ENCODE results near the gene TRIM66.
"Not testable (repeated sequence)": the region's sequence is repeated elsewhere in the genome, so short reads cannot be mapped to it uniquely, and the experiment has no call there.

TRIM66 gene

GRCh38 chr11:8688414-8689362 is 6.2 kb upstream of the TRIM66 start:
- DNase-seq: peak; percentile 72

DNA sequence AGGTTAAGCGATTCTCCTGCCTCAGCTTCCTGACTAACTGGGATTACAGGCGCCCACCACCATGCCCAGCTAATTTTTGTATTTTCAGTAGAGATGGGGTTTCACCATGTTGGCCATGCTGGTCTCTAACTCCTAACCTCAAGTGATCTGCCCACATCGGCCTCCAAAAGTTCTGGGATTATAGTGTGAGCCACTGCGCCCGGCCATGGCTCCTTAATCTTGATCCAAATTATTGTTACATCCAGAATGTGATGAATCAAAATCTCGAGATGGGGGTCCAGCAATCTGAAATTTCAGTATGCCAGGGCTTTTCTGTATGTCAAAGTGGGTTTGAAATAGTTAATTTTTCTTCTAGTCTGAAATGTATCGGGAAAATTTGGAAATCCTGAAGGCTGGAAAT is 3.9 kb upstream of the TRIM66 start:
- DNase-seq: no peak

DNA sequence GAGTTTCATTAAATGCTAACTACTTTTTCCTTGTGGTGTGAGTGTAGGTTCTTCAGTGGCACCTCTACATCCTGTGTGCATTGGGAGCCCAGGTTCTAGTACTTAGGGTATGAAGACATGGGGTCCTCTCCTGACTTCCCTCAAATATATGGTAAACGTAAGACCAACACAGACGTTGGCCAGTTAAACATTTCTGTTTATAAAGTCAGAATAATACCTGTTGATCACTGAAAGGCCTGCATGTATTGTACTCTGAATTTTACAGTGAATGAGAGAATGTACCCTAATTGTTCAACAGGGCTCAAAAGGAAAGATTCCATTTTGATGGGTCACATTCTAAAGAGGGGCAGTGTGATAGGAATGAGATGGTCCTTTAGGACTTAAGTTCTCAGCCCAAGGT is 3.4 kb upstream of the TRIM66 start:
- DNase-seq: no peak

DNA sequence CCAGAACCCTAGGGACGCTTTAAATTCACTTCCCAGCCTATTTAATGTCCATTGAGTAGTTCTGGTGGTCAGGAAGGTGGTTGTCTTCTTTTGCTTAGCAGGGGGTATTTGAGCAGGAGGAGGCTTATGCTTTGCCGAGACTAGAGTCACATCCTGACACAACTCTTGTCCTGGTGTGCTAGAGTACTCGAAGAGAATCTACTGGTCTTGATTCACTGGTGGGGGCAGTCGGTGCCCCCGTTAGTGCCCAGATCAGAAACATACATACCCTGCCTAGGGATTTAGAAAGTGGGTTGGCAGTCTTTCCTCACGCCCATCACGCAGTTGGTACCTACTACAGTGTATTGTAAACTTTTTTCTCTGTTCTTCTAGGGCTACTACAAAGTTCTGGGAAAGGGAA is 2.8 kb upstream of the TRIM66 start:
- DNase-seq: no peak

GRCh38 chr11:8684600-8685290 is 2.3 kb upstream of the TRIM66 start:
- no peak for DNase-seq

DNA sequence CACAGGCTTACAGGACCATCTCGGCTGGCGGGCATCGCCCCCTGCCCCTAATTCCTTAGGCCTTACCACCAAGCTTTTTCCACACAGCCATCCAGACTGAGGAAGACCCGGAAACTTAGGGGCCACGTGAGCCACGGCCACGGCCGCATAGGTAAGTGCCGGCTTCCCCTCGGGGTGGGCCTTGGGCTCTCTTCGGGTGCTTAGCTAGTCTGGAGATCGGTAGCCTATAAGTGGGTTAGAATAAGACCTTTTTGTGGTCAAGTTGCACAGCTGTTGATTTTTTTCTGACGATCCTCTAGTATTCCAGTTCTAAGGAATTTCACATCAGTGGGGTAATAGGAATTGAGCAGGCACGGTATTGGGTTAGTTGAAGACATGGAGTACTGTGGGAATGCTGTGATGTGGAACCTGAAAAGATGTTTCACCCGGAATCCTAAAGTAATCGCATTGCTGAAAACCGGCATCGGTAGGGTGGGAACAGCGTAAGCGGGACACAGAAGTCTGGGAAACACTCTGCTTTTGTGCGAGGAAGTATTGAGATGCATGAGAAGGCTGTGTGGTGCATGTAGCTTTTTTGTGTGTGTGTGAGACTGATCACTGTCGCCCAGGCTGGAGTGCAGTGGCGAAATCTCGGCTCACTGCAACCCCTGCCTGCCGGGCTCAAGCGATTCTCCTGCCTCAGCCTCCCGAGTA is 796 bp upstream of the TRIM66 start:
- DNase-seq: no peak

- DNase-seq: no peak
Measured at GRCh38 chr11:8681837-8682302, 595 bp downstream of the TRIM66 start.

DNA sequence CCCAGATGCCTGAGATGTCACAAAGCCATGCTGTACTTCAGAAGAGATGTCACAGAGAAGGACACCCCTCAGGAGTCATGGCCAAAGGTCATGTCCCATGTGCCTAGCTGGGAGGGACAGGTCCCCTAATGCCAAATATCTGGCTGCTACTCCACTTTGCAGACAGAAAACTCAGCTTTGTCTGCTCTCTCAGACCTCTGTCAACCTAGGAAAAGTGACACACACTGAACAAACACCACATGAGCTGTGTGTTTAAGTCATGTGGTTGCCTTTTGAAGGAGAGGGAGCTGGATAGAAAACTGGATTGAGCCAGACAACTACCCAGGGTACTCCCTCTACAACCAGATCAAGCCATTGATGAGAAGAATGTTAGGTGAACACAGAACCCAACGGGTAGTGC is 3.5 kb downstream of the TRIM66 start:
- DNase-seq: no peak

DNA sequence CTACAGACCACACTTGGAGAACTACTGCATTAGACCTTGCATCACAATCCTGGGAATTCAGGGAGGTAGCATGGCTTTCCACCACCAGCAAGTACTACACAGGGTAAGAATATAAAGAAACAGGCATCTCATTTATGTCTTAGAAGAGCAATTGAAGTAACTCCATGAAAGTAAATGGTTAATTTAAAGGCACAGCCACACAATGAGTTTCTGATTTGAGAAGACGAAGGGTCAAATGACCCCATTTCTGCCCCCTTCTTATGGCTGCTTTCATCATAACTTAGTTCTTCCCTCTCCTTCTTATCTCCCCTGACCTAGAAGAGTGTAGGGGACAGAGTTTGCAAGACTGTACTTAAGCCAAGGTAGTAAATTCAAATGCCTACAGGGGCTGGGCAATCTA is 6.0 kb downstream of the TRIM66 start:
- no peak for DNase-seq

DNA sequence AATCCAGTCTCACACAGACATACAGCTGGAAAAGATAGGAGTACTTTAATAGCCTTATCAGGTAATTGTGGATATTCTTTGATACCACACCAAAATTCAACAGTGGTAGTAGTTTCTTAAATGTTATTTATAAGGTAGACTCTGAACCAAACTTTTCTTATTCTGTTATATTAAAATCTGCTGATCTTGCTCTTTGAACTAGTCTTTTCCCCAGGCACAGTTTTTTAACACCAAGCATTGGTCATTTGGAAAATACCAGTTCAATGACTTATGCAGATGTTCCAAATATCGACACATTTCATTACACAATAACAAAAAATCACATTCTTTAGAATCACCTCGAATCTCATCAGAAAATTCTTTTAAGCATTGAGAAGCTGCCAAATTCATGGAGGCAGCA is 7.6 kb downstream of the TRIM66 start:
- no peak for DNase-seq

- no peak for DNase-seq
Measured at GRCh38 chr11:8672346-8672745, 10.1 kb downstream of the TRIM66 start.

DNA sequence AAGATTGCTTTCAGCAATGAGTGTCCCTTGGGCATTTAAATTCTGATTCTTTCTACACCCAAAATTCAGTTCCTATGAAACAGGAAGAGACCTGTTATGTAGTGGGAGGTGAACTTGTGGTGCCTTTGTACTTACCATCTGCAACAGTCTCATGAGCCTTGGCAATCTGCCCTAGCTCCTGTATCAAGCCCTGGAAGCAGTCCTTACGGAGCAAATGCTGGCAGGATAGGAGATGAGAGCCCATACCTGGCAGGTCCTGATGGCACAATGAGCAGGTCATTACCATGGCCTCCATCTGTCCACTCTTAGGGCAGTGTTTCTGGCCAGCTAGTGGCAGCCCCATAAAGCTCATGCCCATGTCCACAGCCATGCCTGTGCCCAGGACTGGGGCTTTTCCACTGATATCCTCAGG is 10.8 kb downstream of the TRIM66 start:
- DNase-seq: no peak

- DNase-seq: no peak
Measured at GRCh38 chr11:8671193-8671612, 11.3 kb downstream of the TRIM66 start.

DNA sequence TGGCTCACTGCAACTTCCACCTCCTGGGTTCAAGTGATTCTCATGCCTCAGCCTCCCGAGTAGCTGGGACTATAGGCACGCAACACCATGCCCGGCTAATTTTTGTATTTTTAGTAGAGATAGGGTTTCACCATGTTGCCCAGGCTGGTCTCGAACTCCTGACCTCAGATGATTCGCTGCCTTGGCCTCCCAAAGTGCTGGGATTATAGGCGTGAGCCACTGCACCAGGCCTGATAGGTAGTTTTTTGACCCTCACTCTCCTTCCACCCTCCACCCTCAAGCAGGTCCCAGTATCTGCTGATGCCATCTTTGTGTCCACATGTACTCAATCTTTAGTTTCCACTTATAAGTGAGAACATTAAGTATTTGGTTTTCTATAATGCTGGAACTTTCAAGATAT is 12.4 kb downstream of the TRIM66 start:
- DNase-seq: not testable (repeated sequence)

- no peak for DNase-seq
Measured at GRCh38 chr11:8665222-8665621, 17.2 kb downstream of the TRIM66 start.

DNA sequence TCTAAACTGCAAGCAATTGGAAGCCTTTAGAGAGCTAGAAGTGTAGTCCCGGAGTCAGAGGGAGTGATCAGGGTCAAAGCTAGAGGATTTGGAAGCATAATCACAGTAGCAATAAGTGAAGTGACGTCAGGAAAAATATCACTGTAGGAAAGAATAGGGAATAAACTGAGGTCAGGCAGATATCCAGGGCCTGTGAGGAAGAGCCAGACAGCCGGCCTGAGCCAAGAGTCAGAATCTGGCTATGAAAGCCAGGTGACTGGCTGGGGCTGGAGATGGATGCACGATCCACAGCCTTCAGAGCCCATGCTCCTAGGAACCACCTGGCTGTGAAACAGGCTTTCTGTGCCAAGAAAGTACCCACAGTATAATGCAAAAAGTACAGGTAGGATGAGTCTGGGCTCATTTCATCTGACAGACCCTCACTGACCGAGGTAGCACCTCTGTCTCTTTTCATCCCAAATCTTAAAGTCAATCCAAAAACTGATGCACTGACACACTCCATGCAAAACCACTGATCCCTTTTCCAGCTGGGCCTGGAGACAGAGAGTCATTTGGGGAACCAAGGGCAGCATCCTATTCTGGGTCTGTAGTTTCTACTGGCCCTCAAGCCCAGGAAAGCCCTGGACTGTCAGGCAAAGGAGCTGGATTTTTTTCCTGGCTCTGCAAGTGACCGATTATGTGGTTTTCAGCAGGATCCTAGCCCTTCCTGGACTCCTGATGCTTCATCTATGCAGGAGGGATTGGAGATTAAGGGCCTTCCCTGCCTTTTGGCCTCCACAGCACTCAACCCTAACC is 21.3 kb downstream of the TRIM66 start:
- no peak for DNase-seq

GRCh38 chr11:8658321-8659057 is 24.0 kb downstream of the TRIM66 start:
- peak; percentile 5 for DNase-seq

- no peak for DNase-seq
Measured at GRCh38 chr11:8656291-8656690, 26.2 kb downstream of the TRIM66 start.

DNA sequence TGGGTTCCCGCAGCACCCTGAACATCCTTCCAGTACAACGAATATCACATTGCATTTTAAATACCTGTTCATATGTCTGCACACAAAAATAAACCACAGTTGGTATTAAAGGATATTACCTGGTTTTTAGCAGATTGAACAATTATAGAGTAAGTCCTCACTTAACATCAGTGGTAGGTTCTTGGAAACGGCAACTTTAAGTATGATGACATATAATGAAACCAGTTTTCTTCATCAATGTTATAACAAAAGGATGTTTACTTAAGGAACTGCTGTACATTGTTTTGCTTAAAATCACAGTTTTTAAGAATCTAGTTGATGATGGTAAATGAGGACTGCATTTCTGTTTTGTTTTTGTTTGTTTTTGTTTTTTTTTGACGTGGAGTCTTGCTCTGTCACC is 28.0 kb downstream of the TRIM66 start:
- DNase-seq: no peak

DNA sequence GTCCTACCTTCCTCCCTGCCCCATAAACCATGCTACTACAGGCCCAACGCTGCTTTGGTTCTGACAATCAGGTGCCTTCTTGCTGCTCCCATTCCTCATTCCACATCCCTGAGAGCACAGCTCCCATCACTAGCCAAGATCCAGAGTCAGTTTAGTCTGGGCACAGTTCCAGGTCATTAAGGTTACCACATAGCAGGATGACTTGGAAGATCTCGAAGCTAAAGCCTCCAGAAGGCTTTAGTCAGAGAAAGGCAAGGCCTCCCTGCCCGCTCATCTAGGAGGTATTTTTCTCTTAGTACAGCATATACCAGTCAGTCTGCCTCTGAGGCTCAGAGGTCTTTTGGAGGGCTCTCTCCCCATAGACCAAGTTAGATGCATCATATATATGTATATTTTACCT is 30.3 kb downstream of the TRIM66 start:
- no peak for DNase-seq

DNA sequence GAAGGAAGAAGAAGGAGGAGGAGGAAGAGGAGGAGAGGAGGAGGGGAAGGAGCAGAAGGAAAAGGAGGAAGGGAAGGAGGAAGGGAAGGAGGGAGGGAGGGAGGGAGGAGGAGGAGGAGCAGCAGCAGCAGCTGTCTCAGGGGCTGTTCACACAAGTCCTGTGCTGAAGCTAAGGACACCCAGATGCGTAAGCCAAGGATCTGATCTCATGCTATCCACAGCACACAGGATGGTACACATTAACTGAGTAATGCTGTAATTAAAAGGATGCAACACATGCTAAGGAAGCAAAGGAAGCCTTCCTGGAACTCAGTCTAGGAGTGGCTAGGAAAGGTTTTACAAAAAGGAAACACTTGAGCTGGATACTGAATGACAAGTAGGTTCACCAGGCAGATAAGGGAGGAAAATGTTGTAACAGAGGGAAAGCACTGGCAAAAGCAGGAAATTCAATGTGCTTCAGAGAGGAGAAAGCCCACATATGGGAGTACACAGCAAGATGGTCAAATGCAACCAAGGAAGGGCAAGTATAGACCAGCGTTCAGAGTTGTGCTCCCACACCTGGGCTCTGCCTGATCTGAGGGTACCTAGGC is 32.0 kb downstream of the TRIM66 start:
- DNase-seq: no peak

DNA sequence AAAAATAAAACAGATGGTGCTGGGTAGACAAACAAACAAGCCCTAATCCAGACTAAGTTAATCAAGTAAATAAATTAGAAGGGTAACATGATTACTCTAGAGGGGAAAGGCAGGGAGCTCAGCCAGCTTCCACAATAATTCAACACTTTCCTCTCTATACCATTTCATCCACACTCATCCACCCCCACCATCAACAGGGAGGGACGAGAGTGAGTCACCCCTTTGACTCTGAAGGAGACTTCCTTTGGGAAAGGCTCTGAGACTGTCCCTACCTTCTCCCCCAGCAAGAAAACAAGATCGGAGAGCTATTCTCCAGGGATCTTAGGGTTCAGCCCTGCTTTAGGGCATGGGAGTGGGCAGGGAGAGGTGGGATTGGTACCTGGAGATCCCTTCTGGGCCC is 33.1 kb downstream of the TRIM66 start:
- DNase-seq: no peak
